Epithelial cell of proximal tubule (primary cell): ENCODE data around the gene ABCA6. TPM values are rescaled to one million over a fixed set of nuclear protein-coding genes. Genes with fewer than 3 reads are reported as not detected.

Source experiments
- DNase-seq: peaks from one replicate; pipeline ENCODE4 v3.0.0-alpha.2; 2011; ENCODE audit warnings: low read depth
- H3K4me3 ChIP-seq: 2 replicates; pipeline ENCODE4 v1.5.1; 2011; ENCODE audit warnings: low read depth, mild to moderate bottlenecking, low read length
- CTCF ChIP-seq: conservative IDR thresholded peaks from 2 replicates; pipeline ENCODE4 v1.5.1; 2012; ENCODE audit warnings: low read depth, mild to moderate bottlenecking, low read length
- total RNA-seq: library from RNA; depleted of rRNA; stranded (reverse); fragments of >200 nt; gene quantifications from 2 replicates; pipeline ENCODE4 v1.2.3, GENCODE V29; 2015

The ABCA6 gene
- total RNA-seq, 1 donor from 2014 or later: 0.06 TPM

GRCh38 chr17:69059458-69060175, 82.1 kb downstream of the ABCA6 start:
- no peak for TF ChIP-seq CTCF
- DNase-seq: no peak
- no peak overlapping the region for H3K4me3 ChIP-seq

GRCh38 chr17:69058165-69058564, 83.5 kb downstream of the ABCA6 start:
- no peak overlapping the region for H3K4me3 ChIP-seq
- no peak for DNase-seq
- TF ChIP-seq CTCF: peak; percentile 32

- DNase-seq: no peak
- TF ChIP-seq CTCF: no peak
- no peak overlapping the region for H3K4me3 ChIP-seq
Observed at GRCh38 chr17:69057280-69057679, 84.4 kb downstream of the ABCA6 start.

GRCh38 chr17:69056179-69056823, 85.4 kb downstream of the ABCA6 start:
- TF ChIP-seq CTCF: no peak
- no peak overlapping the region for H3K4me3 ChIP-seq
- DNase-seq: no peak

GRCh38 chr17:69055334-69055733, 86.4 kb downstream of the ABCA6 start:
- DNase-seq: no peak
- TF ChIP-seq CTCF: no peak
- no peak overlapping the region for H3K4me3 ChIP-seq

GRCh38 chr17:69050999-69051775, 90.5 kb downstream of the ABCA6 start:
- H3K4me3 ChIP-seq: no peak overlapping the region
- no peak for DNase-seq
- TF ChIP-seq CTCF: no peak
